NB4 (cell line): ENCODE data around the gene SKIC8.

Experiments used
- CTCF ChIP-seq: IDR thresholded peaks from one replicate; pipeline ENCODE4 v1.5.1; 2012; ENCODE audit warnings: low read depth, low read length
- MAX ChIP-seq: IDR thresholded peaks from 2 replicates; pipeline ENCODE4 v1.6.1; 2011; ENCODE audit warnings: low read depth, low read length
- MYC ChIP-seq: IDR thresholded peaks from 2 replicates; pipeline ENCODE4 v1.6.1; 2011; ENCODE audit warnings: low read depth, low read length
- POLR2A ChIP-seq: IDR thresholded peaks from 2 replicates; pipeline ENCODE4 v1.6.1; 2011; ENCODE audit warnings: mild to moderate bottlenecking; ENCODE audit not compliant: insufficient read length; ENCODE audit errors: extremely low read depth

- no peak for TF ChIP-seq POLR2A
- no peak for TF ChIP-seq CTCF
- no peak for TF ChIP-seq MAX
- no peak for TF ChIP-seq MYC
Measured at GRCh38 chr15:78343276-78344060, 44.1 kb upstream of the SKIC8 start.
